Neuron (in vitro differentiated cells): ENCODE data around the gene TUBB4B.
A peak's percentile ranks its signal among the peaks of the same experiment; 100 is the strongest.

ENCODE experiments used
- H2AFZ ChIP-seq: one replicate; pipeline ENCODE4 v1.6.1; 2013; ENCODE audit warnings: low read depth, mild to moderate bottlenecking, inconsistent platforms, low read length, moderate library complexity
- H3K27me3 ChIP-seq: one replicate; pipeline ENCODE4 v1.6.1; 2013; ENCODE audit warnings: low read length; ENCODE audit not compliant: insufficient read depth
- H3K36me3 ChIP-seq: one replicate; pipeline ENCODE4 v1.6.1; 2013; ENCODE audit warnings: low read length; ENCODE audit not compliant: insufficient read depth
- H3K4me1 ChIP-seq: one replicate; pipeline ENCODE4 v1.6.1; 2013; ENCODE audit warnings: low read length; ENCODE audit not compliant: insufficient read depth
- H3K4me3 ChIP-seq: 2 replicates; pipeline ENCODE4 v1.5.1; 2013; ENCODE audit warnings: mild to moderate bottlenecking, low read length, moderate library complexity
- H3K9me3 ChIP-seq: one replicate; pipeline ENCODE4 v1.6.1; 2013; ENCODE audit warnings: low read length

TUBB4B gene

GRCh38 chr9:137240841-137241489 is at the start of gene TUBB4B:
Gene TUBB4B, plus strand, starts transcription at chr9:137241287. Its CDS starts 74 bp downstream, at chr9:137241361.
- no peaks in the 10 kb centered on the region for H3K9me3 ChIP-seq
- peak within 1 kb of the TSS; percentile 89 for H3K4me3 ChIP-seq
- H3K4me1 ChIP-seq, result peaks cover 25% of the 10 kb centered on the region
- H3K36me3 ChIP-seq, result peaks cover 23% of the 10 kb centered on the region
- no peaks in the 10 kb centered on the region for H3K27me3 ChIP-seq
- peak within 1 kb of the TSS; percentile 53 for H2AFZ ChIP-seq

- no peaks in the 10 kb centered on the region for H3K27me3 ChIP-seq
- no peak overlapping the region for H2AFZ ChIP-seq
- H3K4me3 ChIP-seq, result no peak overlapping the region
- peaks cover 34% of the 10 kb centered on the region for H3K4me1 ChIP-seq
- H3K36me3 ChIP-seq, result peaks cover 15% of the 10 kb centered on the region
- H3K9me3 ChIP-seq, result no peaks in the 10 kb centered on the region
Observed at GRCh38 chr9:137191691-137192447, 49.2 kb upstream of the TUBB4B start.

GRCh38 chr9:137192448-137192780 is 48.7 kb upstream of the TUBB4B start:
- Histone ChIP-seq H3K27me3 (no peaks in the 10 kb centered on the region), H2AFZ (no peak overlapping the region), H3K36me3 (peaks cover 15% of the 10 kb centered on the region), H3K9me3 (no peaks in the 10 kb centered on the region), H3K4me3 (no peak overlapping the region), H3K4me1 (peaks cover 28% of the 10 kb centered on the region)

- H3K4me3 ChIP-seq, result no peak overlapping the region
- H3K27me3 ChIP-seq, result no peaks in the 10 kb centered on the region
- peaks cover 24% of the 10 kb centered on the region for H3K4me1 ChIP-seq
- H3K36me3 ChIP-seq, result peaks cover 15% of the 10 kb centered on the region
- H3K9me3 ChIP-seq, result no peaks in the 10 kb centered on the region
- no peak overlapping the region for H2AFZ ChIP-seq
Observed at GRCh38 chr9:137192859-137193258, 48.2 kb upstream of the TUBB4B start.

- peaks cover 15% of the 10 kb centered on the region for H3K36me3 ChIP-seq
- no peaks in the 10 kb centered on the region for H3K27me3 ChIP-seq
- no peaks in the 10 kb centered on the region for H3K9me3 ChIP-seq
- no peak overlapping the region for H3K4me3 ChIP-seq
- no peak overlapping the region for H2AFZ ChIP-seq
- peaks cover 27% of the 10 kb centered on the region for H3K4me1 ChIP-seq
Observed at GRCh38 chr9:137193771-137194170, 47.3 kb upstream of the TUBB4B start.

GRCh38 chr9:137194388-137194787 is 46.7 kb upstream of the TUBB4B start:
- no peak overlapping the region for H3K4me3 ChIP-seq

GRCh38 chr9:137194909-137195308 is 46.2 kb upstream of the TUBB4B start:
- no peaks in the 10 kb centered on the region for H3K27me3 ChIP-seq
- H3K4me3 ChIP-seq, result no peak overlapping the region
- no peaks in the 10 kb centered on the region for H3K9me3 ChIP-seq
- peaks cover 15% of the 10 kb centered on the region for H3K36me3 ChIP-seq
- H3K4me1 ChIP-seq, result peaks cover 27% of the 10 kb centered on the region
- H2AFZ ChIP-seq, result no peak overlapping the region

More at GRCh38 chr9:137194388-137194787, 46.7 kb upstream of the TUBB4B start:
- no peak overlapping the region for H2AFZ ChIP-seq
- H3K4me1 ChIP-seq, result peaks cover 29% of the 10 kb centered on the region
- H3K36me3 ChIP-seq, result peaks cover 15% of the 10 kb centered on the region
- no peaks in the 10 kb centered on the region for H3K9me3 ChIP-seq
- H3K27me3 ChIP-seq, result no peaks in the 10 kb centered on the region

- Histone ChIP-seq H2AFZ (no peak overlapping the region), H3K9me3 (no peaks in the 10 kb centered on the region), H3K4me1 (peaks cover 24% of the 10 kb centered on the region), H3K4me3 (no peak overlapping the region), H3K36me3 (peaks cover 15% of the 10 kb centered on the region), H3K27me3 (no peaks in the 10 kb centered on the region)
Observed at GRCh38 chr9:137195525-137196220, 45.4 kb upstream of the TUBB4B start.

- Histone ChIP-seq H3K4me1 (peaks cover 40% of the 10 kb centered on the region), H3K4me3 (no peak overlapping the region), H2AFZ (no peak overlapping the region), H3K27me3 (no peaks in the 10 kb centered on the region), H3K36me3 (no peaks in the 10 kb centered on the region), H3K9me3 (no peaks in the 10 kb centered on the region)
Observed at GRCh38 chr9:137198051-137198901, 42.8 kb upstream of the TUBB4B start.

GRCh38 chr9:137198902-137199283 is 42.2 kb upstream of the TUBB4B start:
- H3K9me3 ChIP-seq, result no peaks in the 10 kb centered on the region
- no peaks in the 10 kb centered on the region for H3K27me3 ChIP-seq
- H3K4me3 ChIP-seq, result no peak overlapping the region
- H3K4me1 ChIP-seq, result peaks cover 41% of the 10 kb centered on the region
- no peak overlapping the region for H2AFZ ChIP-seq
- H3K36me3 ChIP-seq, result no peaks in the 10 kb centered on the region

- peaks cover 42% of the 10 kb centered on the region for H3K4me1 ChIP-seq
Observed at GRCh38 chr9:137199411-137200121, 41.5 kb upstream of the TUBB4B start.

More at GRCh38 chr9:137199411-137200121, 41.5 kb upstream of the TUBB4B start:
- H3K36me3 ChIP-seq, result no peaks in the 10 kb centered on the region
- H3K27me3 ChIP-seq, result no peaks in the 10 kb centered on the region
- H3K4me3 ChIP-seq, result peak overlapping the region; percentile 39
- no peaks in the 10 kb centered on the region for H3K9me3 ChIP-seq
- H2AFZ ChIP-seq, result no peak overlapping the region
